ENCODE results near the gene CHPF2. TPM values are rescaled to one million over a fixed set of nuclear protein-coding genes. Genes with fewer than 3 reads are reported as not detected.

The CHPF2 gene
- total RNA-seq, 1 experiment from 2014 or later, result 19.5 TPM

DNA sequence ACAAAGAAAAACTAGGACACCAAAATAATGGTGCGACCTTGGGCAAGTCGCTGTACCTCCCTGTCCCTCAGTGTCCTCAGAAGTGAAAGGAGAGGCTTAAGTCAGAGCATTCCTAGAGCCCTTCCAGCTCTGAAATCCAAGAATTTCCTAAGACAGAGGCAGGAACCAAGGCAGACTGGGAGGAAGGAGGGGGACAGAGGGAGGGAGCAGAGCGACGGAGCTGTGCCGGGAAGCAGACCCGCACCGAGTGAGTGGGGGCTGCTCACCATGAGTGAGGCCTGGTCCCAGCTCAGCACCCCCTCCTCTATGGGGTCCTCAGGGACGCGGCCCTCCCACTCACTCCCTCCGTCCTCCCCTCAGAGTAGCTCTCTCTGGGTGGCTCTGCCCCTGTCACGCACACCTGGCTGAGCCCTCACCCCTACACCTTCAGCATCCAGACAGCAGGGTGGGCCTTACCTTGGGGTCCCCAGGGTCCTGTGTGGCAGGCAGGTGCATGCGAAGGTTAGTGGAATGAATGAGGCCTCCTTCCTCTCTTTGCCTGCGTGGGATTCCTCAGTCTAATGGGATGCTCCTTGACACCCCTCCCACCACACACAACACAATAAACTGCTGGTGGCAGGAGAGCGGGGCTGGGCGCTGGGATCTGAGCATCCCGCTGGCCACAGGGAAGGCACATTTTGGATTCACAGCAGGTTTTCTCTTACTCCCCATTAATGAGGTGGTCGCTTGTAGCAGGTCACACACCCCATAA, 20.9 kb downstream of the CHPF2 start:
- no peak overlapping the region for H3K4me3 ChIP-seq (replicated peaks in 1 of 2; ENCODE audit: low read depth in 1 of 2, low read length in 2 of 2)
- H3K27ac ChIP-seq (ENCODE audit: low read depth, low read length), result no peak overlapping the region; the same call in 1 of the 2 replicates
- no peaks in the 10 kb centered on the region for H4K20me1 ChIP-seq (ENCODE audit: insufficient read depth)
- RAD21 ChIA-PET (ENCODE audit: low non-redundant PET in 1 of 2, low total read pairs in 2 of 2, uncharacterized antibody in 2 of 2, unreplicated experiment in 2 of 2), result no interaction called here
- intact Hi-C loops (cut with micrococcal nuclease), result no loop called here
- no TSS peak for BruUV-seq (replicated peaks)
- CTCF ChIA-PET, result no interaction called here
- TF ChIP-seq SP1 (IDR thresholded peaks at IDR 0.05; ENCODE audit: low read depth) (no peak), EZH2phosphoT487 (IDR thresholded peaks at IDR 0.05; ENCODE audit: borderline replicate concordance) (no peak), POLR2AphosphoS5 (IDR thresholded peaks at IDR 0.05; ENCODE audit: low read depth, low read length) (no peak), FOSL1 (IDR thresholded peaks at IDR 0.05; ENCODE audit: low read depth) (no peak)
- peak overlapping the region; percentile 87 for H3K4me2 ChIP-seq (ENCODE audit: low read length)
- ATAC-seq (no peak), DNase-seq (ENCODE audit: low read depth, low spot score) (no peak)
- H3K79me2 ChIP-seq (ENCODE audit: insufficient read depth, low read length), result no peaks in the 10 kb centered on the region
- POLR2A ChIA-PET, result no interaction called here
- no peaks in the 10 kb centered on the region for H3K36me3 ChIP-seq (ENCODE audit: control insufficient read depth in 1 of 2, insufficient read depth in 2 of 2, low read length in 2 of 2)
- H3K9ac ChIP-seq (ENCODE audit: low read length), result no peak overlapping the region
- no peaks in the 10 kb centered on the region for H3K27me3 ChIP-seq (ENCODE audit: insufficient read depth, low read length)
- no peak overlapping the region for H2AFZ ChIP-seq (ENCODE audit: low read depth, low read length, poor library complexity, severe bottlenecking)
- H3K4me1 ChIP-seq (ENCODE audit: control insufficient read depth in 1 of 2, insufficient read depth in 2 of 2, low read length in 2 of 2), result peaks cover 23 to 40% of the 10 kb centered on the region in 2 experiments
- no peaks in the 10 kb centered on the region for H3K9me3 ChIP-seq (ENCODE audit: control insufficient read depth in 1 of 2, insufficient read depth in 1 of 2, low read depth in 1 of 2, low read length in 2 of 2)
- no peaks in the 10 kb centered on the region for H3K9me2 ChIP-seq (ENCODE audit: insufficient read depth)

DNA sequence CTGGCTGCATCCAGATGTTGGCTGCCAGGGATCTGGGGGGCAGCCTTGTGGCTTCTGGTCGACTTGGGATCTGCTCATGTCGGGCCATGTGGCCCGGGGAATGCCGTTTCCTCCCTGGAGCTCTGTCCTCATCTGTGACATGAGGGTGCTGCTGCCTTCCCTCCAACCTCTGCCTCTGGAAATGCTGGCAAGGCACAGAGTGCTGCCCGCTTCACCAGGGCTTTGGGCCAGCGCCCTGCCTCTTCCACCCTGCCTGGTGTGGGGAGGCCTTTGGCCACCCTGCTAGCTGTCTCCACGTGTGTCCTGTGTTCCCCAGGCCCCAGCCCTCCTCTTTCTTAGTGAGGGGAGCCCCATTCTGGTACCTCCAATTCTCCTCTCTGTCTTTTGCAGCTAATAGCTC, 22.0 kb downstream of the CHPF2 start:
- no peaks in the 10 kb centered on the region for H4K20me1 ChIP-seq (ENCODE audit: insufficient read depth)
- ChIA-PET POLR2A (no interaction called here), RAD21 (ENCODE audit: low non-redundant PET in 1 of 2, low total read pairs in 2 of 2, uncharacterized antibody in 2 of 2, unreplicated experiment in 2 of 2) (no interaction called here), CTCF (interaction anchor here (2.3 kb wide), 1 partner anchor 10 kb away, joined by 6 read pairs; no protein-coding TSS in a partner anchor)
- peaks cover 19 to 32% of the 10 kb centered on the region in 2 experiments for H3K4me1 ChIP-seq (ENCODE audit: control insufficient read depth in 1 of 2, insufficient read depth in 2 of 2, low read length in 2 of 2)
- BruUV-seq (replicated peaks), result no TSS peak
- no peak overlapping the region for H3K4me2 ChIP-seq (ENCODE audit: low read length)
- intact Hi-C loops (cut with micrococcal nuclease), result no loop called here
- H3K79me2 ChIP-seq (ENCODE audit: insufficient read depth, low read length), result no peaks in the 10 kb centered on the region
- no peak overlapping the region for H3K27ac ChIP-seq (ENCODE audit: low read depth, low read length)
- no peak overlapping the region for H3K9ac ChIP-seq (ENCODE audit: low read length)
- no peaks in the 10 kb centered on the region for H3K36me3 ChIP-seq (ENCODE audit: control insufficient read depth in 1 of 2, insufficient read depth in 2 of 2, low read length in 2 of 2)
- H3K9me3 ChIP-seq (ENCODE audit: control insufficient read depth in 1 of 2, insufficient read depth in 1 of 2, low read depth in 1 of 2, low read length in 2 of 2), result no peaks in the 10 kb centered on the region
- no peaks in the 10 kb centered on the region for H3K9me2 ChIP-seq (ENCODE audit: insufficient read depth)
- ATAC-seq (no peak), DNase-seq (ENCODE audit: low read depth, low spot score) (no peak)
- no peak overlapping the region for H2AFZ ChIP-seq (ENCODE audit: low read depth, low read length, poor library complexity, severe bottlenecking)
- H3K27me3 ChIP-seq (ENCODE audit: insufficient read depth, low read length), result no peaks in the 10 kb centered on the region
- no peak overlapping the region for H3K4me3 ChIP-seq (replicated peaks in 1 of 2; ENCODE audit: low read depth in 1 of 2, low read length in 2 of 2)
- TF ChIP-seq, protein P1, sequence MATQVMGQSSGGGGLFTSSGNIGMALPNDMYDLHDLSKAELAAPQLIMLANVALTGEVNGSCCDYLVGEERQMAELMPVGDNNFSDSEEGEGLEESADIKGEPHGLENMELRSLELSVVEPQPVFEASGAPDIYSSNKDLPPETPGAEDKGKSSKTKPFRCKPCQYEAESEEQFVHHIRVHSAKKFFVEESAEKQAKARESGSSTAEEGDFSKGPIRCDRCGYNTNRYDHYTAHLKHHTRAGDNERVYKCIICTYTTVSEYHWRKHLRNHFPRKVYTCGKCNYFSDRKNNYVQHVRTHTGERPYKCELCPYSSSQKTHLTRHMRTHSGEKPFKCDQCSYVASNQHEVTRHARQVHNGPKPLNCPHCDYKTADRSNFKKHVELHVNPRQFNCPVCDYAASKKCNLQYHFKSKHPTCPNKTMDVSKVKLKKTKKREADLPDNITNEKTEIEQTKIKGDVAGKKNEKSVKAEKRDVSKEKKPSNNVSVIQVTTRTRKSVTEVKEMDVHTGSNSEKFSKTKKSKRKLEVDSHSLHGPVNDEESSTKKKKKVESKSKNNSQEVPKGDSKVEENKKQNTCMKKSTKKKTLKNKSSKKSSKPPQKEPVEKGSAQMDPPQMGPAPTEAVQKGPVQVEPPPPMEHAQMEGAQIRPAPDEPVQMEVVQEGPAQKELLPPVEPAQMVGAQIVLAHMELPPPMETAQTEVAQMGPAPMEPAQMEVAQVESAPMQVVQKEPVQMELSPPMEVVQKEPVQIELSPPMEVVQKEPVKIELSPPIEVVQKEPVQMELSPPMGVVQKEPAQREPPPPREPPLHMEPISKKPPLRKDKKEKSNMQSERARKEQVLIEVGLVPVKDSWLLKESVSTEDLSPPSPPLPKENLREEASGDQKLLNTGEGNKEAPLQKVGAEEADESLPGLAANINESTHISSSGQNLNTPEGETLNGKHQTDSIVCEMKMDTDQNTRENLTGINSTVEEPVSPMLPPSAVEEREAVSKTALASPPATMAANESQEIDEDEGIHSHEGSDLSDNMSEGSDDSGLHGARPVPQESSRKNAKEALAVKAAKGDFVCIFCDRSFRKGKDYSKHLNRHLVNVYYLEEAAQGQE (IDR thresholded peaks at IDR 0.05; ENCODE audit: low read depth), result no peak
- TF ChIP-seq EZH2 (IDR thresholded peaks at IDR 0.05), result no peak
- TF ChIP-seq ZFX (IDR thresholded peaks at IDR 0.05), result no peak
- TF ChIP-seq EZH2phosphoT487 (IDR thresholded peaks at IDR 0.05; ENCODE audit: borderline replicate concordance), result no peak
- no peak for TF ChIP-seq SIN3A (IDR thresholded peaks at IDR 0.05; ENCODE audit: low read depth)
- no peak for TF ChIP-seq ELF1 (IDR thresholded peaks at IDR 0.05; ENCODE audit: borderline replicate concordance, low read depth)
- no peak for TF ChIP-seq SP1 (IDR thresholded peaks at IDR 0.05; ENCODE audit: low read depth)
- no peak for TF ChIP-seq POLR2A (IDR thresholded peaks at IDR 0.05; ENCODE audit: borderline replicate concordance, extremely low read depth, insufficient read depth, insufficient read length)
- no peak for TF ChIP-seq SRF (IDR thresholded peaks at IDR 0.05; ENCODE audit: low read depth)
- TF ChIP-seq, protein P2, sequence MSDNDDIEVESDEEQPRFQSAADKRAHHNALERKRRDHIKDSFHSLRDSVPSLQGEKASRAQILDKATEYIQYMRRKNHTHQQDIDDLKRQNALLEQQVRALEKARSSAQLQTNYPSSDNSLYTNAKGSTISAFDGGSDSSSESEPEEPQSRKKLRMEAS (IDR thresholded peaks at IDR 0.05), result no peak
- TF ChIP-seq POLR2AphosphoS5 (IDR thresholded peaks at IDR 0.05; ENCODE audit: low read depth, low read length), result no peak
- TF ChIP-seq FOSL1 (IDR thresholded peaks at IDR 0.05; ENCODE audit: low read depth), result no peak
- TF ChIP-seq, protein P3, sequence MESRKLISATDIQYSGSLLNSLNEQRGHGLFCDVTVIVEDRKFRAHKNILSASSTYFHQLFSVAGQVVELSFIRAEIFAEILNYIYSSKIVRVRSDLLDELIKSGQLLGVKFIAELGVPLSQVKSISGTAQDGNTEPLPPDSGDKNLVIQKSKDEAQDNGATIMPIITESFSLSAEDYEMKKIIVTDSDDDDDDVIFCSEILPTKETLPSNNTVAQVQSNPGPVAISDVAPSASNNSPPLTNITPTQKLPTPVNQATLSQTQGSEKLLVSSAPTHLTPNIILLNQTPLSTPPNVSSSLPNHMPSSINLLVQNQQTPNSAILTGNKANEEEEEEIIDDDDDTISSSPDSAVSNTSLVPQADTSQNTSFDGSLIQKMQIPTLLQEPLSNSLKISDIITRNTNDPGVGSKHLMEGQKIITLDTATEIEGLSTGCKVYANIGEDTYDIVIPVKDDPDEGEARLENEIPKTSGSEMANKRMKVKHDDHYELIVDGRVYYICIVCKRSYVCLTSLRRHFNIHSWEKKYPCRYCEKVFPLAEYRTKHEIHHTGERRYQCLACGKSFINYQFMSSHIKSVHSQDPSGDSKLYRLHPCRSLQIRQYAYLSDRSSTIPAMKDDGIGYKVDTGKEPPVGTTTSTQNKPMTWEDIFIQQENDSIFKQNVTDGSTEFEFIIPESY (IDR thresholded peaks at IDR 0.05; ENCODE audit: extremely low read depth, insufficient replicate concordance, low read length), result no peak
- TF ChIP-seq, protein P4, sequence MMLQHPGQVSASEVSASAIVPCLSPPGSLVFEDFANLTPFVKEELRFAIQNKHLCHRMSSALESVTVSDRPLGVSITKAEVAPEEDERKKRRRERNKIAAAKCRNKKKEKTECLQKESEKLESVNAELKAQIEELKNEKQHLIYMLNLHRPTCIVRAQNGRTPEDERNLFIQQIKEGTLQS (IDR thresholded peaks at IDR 0.05), result no peak

All from HCT116 (cell line).